HG02798 (cell line): ENCODE data around the gene AIFM1.

Experiments used
- ATAC-seq: cut with Tn5 transposase; IDR thresholded peaks from one replicate; pipeline ENCODE4 v1.9.1; 2021; ENCODE audit warnings: mild to moderate bottlenecking; ENCODE audit not compliant: unreplicated experiment, poor library complexity

AIFM1 gene

DNA sequence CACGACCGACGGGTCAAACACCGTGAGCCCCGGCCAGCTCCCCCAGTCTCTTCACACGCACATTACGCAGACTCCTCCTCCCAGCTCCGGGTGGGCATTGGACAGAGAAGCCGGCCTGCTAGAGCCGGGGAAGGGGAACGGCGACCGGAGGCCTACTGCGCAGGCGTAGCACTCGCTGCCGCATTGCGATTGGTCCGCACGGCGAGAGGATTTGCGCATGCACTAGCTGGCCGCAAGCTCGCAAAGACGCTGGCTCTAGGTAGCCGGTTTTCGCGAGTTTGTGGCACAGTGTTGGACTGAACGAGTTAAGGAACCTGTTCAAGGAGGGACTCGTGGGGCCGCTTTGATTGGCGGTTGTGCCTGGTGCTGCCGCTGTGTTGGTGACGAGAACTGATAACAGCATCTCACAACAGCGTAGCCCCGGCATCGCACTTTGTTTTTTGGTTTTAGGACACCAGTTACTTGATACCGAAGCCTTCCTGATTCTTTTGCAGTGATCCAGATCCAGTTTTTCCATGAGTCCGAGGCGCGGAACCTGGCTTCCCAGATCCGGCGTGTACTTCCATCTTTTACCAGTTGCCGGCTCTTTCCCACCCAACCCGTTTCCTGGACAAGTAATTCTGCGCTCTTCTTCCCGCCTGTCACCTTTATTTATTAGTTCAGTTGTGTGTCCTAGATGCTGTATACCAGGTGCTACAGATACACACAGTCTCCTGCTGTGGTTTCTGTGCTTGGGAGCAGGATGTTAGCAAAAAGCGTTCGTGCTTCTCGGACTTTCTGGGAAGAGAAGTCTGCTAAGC is at the start of gene AIFM1:
TSS of gene AIFM1 (minus strand) at position 139 of the 800 bp plus-strand sequence. CDS start 185 bp downstream, outside the sequence.
- ATAC-seq = peak; percentile 94

DNA sequence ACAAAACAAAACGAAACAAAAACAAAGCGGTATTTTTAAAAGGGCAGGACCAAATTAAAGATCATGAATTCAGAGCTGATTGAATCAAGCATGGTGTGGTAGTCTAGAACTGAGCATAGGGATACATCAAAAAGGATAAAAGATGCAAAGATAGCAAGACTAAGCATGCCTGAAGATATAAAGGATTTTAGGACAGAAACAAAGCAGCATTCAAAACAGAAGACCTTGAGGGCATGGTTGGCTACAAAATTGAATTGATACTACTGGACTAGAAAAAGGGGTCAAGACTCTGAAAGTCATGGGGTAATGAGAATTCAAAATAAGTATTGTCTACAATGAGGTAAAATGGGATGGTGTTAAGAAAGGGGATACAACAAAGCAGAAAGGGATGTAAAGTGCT is 47.7 kb upstream of the AIFM1 start:
- ATAC-seq = no peak

DNA sequence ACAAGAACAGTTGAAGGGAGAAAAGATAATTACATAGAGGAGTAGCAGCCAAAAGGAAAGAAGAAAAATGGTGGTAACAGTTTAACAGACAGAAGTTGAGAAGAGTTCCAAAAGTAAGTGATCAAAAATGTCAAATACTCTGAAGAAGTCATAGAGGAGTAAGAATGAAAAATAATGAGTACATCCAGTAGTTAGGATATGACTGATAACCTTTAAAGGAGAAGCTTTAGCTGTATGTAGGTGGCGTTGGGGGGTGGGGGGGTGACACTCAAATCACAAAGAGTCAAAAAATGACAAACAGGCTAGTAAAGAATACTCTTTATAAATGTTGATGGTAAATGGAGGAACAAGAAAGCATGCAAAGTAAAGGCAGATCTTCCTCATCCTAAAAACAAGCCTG is 46.7 kb upstream of the AIFM1 start:
- ATAC-seq = no peak

DNA sequence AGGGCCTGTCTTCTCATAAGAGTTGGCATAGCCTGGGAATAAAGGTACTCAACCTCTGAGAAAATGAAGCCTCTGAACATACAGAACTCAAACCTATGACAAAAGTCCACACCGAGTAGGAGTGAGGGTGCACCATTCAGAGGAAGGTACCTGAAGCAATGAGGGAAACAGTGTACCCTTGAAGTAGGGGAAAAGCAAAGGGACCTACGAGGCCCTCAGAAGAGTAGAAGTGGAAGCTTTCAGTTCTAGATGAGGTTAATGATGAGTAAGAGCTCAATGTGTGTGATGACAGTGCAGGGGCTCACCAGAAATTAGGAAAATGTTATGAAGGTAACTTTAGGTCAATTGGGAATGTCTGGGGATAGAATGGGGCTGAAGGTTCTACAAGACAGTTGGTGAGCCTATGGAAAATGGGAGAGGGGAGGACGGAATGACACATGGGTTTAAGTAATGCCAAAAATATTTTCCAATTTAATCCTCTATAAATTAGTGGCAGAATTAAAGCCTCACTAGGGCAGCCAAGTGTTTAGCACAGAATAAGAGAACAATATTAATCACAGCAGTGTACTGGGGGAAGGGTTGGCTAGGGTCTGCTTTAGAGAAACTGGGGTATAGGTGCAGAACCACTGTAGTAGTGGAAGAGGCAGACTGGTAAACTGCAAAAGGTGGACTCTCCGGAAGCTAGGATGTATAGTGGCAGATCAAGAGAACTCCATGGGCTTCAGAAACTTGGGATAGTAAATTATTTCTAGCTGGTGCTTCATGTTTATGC is 46.0 kb upstream of the AIFM1 start:
- no peak for ATAC-seq

DNA sequence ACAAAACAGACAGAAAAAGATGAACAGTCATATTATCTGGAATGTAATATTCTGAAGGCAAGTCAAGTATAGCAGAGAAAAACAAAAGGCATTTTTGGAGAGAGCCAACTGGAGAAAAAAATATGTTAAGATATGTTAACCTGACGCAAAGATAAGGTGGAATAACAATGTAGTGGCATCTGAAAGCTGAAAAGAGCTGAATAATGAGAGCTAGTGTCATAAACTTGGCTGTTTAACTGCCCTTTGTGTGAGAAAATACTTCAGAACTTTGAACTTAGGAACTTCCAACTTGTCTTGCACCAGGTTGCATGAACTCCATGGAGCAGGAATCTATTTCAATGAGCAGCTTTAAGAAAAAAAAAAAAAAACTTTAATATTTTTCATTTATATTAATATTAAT is 39.0 kb upstream of the AIFM1 start:
- ATAC-seq = no peak

DNA sequence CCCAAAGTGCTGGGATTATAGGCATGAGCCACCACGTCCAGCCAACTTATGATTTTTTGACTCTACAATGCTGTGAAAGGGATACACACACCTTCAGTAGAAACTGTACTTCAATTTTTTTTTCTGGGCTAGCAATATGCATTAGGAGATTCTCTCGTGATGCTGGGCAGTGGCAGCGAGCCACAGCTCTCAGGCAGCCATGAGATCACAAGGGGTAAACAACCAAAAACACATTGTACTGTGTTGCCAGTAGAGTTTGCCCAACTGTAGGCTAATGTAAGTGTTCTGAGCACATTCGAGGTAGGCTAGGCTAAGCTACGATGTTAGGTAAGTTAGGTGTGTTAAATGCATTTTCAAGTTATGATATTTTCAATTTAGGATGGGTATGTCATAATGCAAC is 31.8 kb upstream of the AIFM1 start:
- no peak for ATAC-seq

DNA sequence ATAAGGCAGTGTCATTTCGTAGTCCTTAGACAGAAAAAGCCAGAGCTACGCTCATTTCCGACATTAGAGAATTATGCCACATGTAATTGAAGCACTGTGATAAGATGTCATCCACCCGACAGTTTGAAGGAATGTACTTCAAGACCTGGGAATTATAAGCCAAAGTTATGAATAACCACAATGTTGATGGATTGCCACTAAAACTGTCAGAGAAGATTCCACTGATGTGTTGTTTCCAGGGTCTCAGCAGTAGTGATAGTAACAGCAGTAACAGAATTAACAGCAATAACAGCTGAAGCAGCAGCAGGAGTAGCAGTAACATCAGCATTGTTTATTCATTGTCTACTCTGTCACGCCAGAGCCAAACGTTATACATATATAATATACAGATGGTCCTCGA is 30.8 kb upstream of the AIFM1 start:
- no peak for ATAC-seq

DNA sequence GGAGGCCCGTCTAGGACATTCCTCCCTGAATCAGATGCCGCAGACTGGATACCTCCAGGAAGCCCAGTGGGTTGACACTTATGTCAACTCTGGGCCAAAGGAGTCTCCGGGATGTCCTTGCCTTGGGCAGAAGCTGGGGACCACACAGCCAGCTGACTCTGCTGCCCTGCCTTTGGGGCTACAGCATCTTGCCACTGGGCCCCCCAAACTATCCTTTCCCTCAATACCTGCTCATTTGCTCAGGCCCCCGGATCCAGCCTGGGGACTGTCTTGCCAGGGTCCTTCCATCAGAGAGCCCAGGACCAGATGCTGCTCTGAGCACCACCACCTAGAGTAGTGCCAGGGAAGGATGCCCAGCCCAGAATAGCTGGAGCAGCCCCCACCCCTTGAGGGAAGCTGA is 25.2 kb upstream of the AIFM1 start:
- no peak for ATAC-seq

DNA sequence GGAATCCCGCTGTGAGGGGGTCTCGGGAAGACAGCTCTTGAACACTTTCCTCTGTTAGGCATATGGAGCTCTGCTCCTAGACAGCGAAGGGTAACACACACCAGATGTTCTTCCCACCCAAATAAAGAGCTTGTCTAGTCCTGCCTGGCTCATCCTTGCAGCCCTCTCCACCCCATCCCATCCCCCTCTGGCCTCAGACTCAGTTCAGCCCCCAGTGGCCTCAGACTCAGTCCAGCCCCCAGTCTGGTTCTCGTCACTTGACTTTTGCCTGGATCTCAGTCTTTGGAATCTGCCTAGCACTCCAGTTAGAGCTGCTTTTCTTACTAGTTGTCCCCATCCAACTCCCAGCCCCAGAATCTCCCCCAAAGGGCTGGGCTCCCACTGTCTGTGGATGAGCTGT is 21.0 kb upstream of the AIFM1 start:
- ATAC-seq = no peak

DNA sequence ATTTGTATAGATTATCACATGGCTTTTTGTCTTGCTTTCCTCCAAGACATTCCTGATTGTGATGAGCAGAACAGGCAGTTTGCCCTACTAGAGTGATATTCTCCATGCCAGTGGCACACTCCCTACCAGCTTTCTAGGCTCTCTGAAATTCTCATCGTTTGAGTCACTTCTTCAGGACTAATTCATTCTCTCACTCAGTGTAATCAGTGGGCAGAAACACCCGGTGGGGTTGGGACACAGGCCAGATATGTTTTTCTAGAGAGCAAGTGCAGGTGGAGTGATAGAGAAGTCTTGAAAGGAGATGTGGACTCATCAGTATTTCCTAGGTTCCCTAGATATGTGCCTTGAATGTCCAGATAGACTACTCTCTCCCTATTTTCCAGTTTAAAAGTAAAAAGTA is 19.2 kb upstream of the AIFM1 start:
- no peak for ATAC-seq

DNA sequence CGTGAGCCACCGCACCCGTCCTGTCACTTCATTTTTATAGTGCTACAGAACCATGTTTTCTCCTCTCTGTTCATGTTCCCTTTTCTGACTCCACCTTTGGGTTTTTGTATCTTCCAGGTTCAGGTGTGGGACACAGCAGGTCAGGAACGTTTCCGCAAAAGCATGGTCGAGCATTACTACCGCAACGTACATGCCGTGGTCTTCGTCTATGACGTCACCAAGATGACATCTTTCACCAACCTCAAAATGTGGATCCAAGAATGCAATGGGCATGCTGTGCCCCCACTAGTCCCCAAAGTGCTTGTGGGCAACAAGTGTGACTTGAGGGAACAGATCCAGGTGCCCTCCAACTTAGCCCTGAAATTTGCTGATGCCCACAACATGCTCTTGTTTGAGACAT is 18.5 kb upstream of the AIFM1 start:
- ATAC-seq = no peak

DNA sequence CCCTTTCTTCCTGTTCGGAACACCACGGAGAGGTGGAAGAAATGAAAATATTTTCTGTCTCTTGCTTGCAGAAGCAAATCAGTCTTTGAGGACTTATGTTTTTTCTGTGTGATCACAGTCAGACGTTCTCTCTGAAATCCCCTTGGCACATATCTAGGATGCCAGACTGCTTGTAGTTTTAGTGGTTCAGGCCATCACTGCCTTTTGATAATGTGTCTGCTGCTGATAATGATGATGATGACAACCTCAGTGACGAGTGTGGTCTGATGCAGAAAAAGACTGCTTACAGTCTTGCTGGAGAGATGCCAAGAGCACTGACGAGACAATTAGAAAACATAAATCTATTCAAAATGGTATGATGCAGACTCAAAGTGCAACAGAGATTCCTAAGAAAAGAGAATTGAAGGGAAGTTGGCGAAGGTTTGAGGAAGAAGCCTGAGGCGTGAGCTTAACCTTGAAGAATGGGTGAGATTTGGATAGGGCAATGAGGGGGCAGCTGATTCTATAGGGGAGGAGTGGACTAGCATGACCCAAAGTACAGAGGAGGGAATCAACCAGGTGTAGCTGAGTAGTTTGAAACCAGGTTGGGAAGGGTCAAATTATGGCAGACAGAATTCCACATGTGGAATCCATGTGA is 14.1 kb upstream of the AIFM1 start:
- ATAC-seq = no peak

DNA sequence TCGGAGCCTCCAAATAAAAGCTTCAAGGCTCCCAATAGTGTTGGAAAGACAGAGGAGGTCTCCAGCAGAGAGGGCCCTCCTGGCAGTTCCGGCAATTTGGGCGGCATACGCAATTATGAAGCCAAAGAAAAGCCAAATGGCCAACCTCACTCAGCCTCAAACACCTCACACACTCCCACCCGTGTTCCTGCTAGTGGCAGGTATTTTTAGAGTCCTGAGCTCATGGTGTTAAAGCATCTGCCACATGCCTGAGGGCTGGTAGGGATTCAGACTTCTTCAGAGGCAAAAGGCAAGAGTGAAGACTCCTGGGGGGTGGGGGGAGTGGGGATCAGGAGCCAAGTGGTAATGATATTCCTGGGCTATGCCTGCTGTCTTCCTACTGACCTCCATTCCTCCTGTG is 13.5 kb upstream of the AIFM1 start:
- ATAC-seq = no peak

DNA sequence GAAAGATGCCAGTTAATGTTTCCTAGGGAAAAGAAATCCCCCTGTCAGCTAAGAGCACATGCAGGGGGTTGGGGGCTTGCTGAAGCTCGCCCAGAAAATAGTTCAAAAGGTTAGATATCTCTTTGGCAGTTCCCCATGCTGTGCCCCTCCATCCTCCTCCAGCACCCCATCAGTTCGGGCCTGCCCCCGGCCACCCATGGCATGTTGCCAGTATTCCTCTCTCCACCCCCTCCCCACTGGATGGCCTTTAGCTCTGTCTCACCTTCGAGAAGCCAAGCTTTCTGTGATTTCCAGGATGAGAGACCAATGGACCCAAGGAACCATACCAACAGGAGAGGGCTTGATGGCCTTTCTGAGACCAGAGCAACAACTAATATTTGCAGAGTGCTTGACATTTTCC is 11.3 kb upstream of the AIFM1 start:
- ATAC-seq = no peak

DNA sequence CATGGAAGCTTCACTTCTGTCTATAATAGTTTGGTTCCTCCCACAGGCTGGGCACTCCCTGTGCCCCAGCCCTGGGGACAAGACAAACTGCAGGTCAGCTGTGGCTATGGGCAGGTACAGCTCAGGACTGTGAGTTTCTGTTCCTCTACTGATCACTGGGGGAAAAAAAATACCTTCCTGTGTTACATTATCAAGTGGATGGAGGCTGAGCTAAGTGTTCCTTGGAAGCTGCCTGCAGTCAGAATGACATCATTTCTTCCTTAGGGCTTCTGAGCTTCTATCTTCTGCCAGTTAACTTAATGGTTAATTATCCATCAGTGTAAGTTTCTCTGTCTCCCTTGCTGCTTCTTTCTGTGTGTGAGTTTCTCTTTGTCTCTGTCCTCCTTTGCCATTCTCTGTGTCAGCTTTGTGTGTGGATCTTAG is 10.7 kb upstream of the AIFM1 start:
- peak; percentile 84 for ATAC-seq

DNA sequence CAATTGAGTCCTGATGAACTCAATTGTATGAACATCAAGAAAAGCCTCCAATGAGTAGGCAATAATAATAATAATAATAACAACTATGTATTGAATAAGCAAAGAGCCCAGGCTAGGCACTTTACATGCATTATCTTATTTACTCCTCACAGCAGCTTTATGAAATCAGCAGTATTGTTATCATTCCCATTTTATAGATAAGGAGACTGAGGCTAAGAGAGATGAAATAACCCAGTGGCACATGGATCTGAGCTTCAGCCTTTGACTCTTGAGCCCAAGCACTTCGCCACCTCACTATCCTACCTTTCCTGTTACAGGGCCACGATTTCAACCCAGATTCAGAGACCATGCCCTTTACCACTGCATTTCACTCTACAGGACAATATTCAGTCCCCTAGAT is 9.3 kb upstream of the AIFM1 start:
- no peak for ATAC-seq

DNA sequence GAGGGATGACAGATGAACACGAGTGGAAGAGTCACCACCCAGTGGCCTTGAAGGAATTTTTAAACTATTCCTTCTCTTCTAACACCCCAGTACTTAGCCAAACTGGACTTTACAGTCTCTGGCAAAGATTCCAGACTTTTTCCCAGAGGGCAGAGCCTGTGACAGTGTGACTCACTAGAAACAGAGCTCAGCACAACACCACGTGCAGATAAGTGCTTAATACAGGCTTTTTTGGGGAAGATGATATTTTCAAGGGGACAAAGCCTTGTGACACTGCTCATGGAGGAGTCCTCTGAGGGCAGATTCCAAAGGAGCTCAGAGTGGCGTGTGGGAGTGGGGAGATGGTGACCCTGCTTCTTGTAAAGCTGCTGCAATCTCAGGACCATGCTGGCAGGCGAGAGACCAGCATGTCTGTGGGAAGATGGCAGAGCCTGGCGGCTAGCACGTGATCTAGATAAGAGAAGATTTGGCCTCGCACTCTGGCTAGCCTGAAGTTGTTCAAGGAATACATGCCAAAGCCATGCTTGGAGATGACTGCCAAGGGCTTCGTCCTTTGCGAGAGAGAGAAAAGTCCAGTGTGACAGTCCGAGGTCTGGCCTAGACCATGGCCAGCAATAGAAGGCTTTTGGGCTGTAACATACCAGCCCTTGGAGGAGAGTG is 8.5 kb upstream of the AIFM1 start:
- no peak for ATAC-seq

DNA sequence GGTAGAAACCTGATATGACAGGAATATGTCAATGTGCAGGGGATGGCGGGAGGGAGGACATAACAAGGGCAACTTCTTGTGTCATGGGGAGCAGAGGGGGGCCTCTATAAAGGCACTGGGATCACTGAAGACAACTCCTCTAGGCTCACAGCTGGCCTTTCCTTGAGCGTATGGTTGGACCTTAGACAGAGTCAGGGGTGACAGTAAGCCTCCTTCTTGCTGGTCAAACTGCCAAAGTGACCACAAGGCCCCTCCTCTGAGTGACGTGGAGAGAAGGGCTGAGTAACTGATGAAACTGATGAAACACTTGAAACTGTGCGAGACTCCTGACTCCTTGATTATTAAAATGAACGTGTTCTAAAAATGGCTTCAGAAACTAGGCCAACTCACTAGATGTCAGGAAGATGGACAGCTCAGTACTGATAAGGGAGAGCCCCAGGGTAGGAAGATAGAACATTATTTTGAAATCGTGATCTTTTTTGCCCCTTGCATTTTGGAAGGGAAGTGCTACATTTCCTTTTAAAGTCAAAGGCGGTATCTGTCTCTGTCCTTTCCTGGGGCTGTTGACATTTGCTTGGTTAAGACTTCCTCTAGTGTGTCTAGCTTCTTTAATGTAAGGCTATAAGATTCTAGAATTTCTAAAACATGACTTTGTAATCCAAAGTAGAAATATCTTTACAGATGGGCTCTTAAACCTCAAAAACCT is 7.7 kb upstream of the AIFM1 start:
- peak; percentile 50 for ATAC-seq

DNA sequence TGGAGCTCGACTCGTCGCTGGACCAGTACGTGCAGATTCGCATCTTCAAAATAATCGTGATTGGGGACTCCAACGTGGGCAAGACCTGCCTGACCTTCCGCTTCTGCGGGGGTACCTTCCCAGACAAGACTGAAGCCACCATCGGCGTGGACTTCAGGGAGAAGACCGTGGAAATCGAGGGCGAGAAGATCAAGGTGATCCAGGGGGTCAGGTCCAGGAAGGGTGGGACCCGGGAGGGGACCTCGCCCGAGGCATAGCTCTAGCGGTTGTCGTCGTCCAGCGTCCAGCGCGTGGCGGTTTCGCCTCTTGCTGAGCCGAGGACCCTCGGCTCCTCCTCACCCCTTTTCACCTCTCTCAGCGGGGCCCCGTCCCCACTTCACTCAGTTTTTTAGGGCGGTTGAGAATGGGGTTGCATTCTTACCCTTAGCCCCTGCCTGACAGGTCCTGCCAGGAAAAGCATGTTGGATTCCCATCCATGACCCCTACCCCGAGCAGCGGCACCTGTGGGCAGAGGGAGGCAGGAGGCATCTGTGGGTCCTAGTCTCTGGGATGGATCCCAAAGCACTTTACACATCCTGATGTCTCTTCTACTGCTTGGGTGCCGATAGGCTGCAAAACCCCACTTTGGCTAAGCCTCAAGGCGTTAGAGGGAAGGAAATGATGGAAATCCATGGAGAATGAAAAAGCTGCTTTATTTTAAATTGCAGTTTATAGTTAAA is 6.6 kb upstream of the AIFM1 start:
- ATAC-seq = no peak
